ENCODE results near the gene LSAMP. TPM values are rescaled to one million over a fixed set of nuclear protein-coding genes. Genes with fewer than 3 reads are reported as not detected.

Gene LSAMP
- 1.0 and 3.2 TPM in 2 replicates for total RNA-seq

GRCh38 chr3:116445311-116445841 is at the start of gene LSAMP:
Gene LSAMP, minus strand, starts transcription at chr3:116445487.

